Measurements from ENCODE around the gene CCDC149. TPM values are rescaled to one million over a fixed set of nuclear protein-coding genes. Genes with fewer than 3 reads are reported as not detected.
A peak's percentile ranks its signal among the peaks of the same experiment; 100 is the strongest.

CCDC149 gene
- total and polyA plus RNA-seq, 2 of the 4 experiments (the other 2 are of a cell fraction): 6.7 to 7.0 TPM

DNA sequence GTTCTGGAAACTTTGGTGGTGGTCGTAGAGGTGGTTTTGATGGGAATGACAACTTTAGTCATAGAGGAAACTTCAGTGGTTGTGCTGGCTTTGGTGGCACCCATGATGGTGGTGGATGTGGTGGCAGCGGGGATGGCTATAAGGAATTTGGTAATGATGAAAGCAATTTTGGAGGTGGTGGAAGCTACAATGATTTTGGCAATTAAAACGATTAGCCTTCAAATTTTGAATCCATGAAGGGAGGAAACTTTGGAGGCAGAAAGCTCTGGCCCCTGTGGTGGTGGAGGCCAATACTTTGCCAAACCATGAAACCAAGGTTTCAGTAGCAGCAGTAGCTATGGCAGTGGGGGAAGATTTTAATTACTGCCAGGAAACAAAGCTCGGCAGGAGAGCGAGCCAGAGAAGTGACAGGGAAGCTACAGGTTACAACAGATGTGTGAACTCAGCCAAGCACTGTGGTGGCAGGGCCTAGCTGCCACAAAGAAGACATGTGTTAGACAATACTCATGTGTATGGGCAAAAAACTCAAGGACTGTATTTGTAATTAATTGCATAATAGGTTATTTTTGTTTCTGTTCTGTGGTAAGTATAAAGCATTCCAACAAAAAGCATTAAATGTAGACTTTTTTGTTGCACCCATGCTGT is 140.7 kb downstream of the CCDC149 start:
- Histone ChIP-seq H2BK20ac (ENCODE audit: low read depth, low read length) (peak overlapping the region; percentile 79; the same call in 1 of the 2 replicates), H3K18ac (ENCODE audit: low read depth, low read length) (no peak overlapping the region), H2AK5ac (ENCODE audit: low read depth, low read length) (0 out of 2 replicates have a peak overlapping the region, but pooled peaks have one; percentile 30), H3K4me3 (ENCODE audit: insufficient read depth, low read depth, low read length) (no peak overlapping the region), H4K91ac (ENCODE audit: insufficient read depth, low read depth, low read length) (0 out of 2 replicates have a peak overlapping the region, but pooled peaks have one; percentile 51), H3K4me1 (ENCODE audit: control insufficient read depth, insufficient read depth, low read length) (peaks cover 8% of the 10 kb centered on the region), H3K9ac (ENCODE audit: low read depth, low read length) (no peak overlapping the region), H3K4me2 (ENCODE audit: low read depth, low read length) (no peak overlapping the region), H3K56ac (ENCODE audit: extremely low read depth, insufficient read depth, low read length) (no peak overlapping the region), H2AFZ (replicated peaks; ENCODE audit: low read length, poor library complexity) (no peak overlapping the region), H2BK5ac (ENCODE audit: low read depth, low read length, poor library complexity, severe bottlenecking) (no peak overlapping the region), H2AK9ac (replicated peaks; ENCODE audit: low read depth, low read length, poor library complexity) (no peak overlapping the region), H4K20me1 (ENCODE audit: insufficient read depth, low read length) (no peaks in the 10 kb centered on the region), H3K27me3 (ENCODE audit: control insufficient read depth, insufficient read depth, low read length) (no peaks in the 10 kb centered on the region), H3K9me3 (ENCODE audit: control insufficient read depth, insufficient read depth, low read length) (no peaks in the 10 kb centered on the region), H2BK15ac (ENCODE audit: low read depth, low read length) (peak overlapping the region; percentile 43; the same call in 1 of the 3 replicates), H2BK120ac (ENCODE audit: low read depth, low read length) (peak overlapping the region; percentile 36; the same call in 1 of the 2 replicates), H3K36me3 (ENCODE audit: control insufficient read depth, insufficient read depth, low read length) (no peaks in the 10 kb centered on the region), H3K9me1 (ENCODE audit: insufficient read depth, low read length) (peaks cover 11% of the 10 kb centered on the region), H3K23ac (ENCODE audit: low read depth, low read length) (no peak overlapping the region), H3K79me1 (ENCODE audit: low read depth in 1 of 2, low read length in 2 of 2) (no peaks in the 10 kb centered on the region), H3K14ac (replicated peaks; ENCODE audit: low read depth, low read length) (no peak overlapping the region), H3K4ac (ENCODE audit: low read depth, low read length) (peak overlapping the region; percentile 31), H3K27ac (ENCODE audit: insufficient read depth, low read length) (no peak overlapping the region), H4K8ac (ENCODE audit: low read depth in 2 of 2, low read length in 2 of 2) (no peak overlapping the region), H4K5ac (ENCODE audit: low read depth, low read length) (no peak overlapping the region)
- no TSS peak for BruUV-seq (replicated peaks)
- CTCF ChIA-PET: no interaction called here
- dilution Hi-C loops (cut with HindIII; ENCODE audit: low sequenced_read_pairs, unreplicated experiment) (no loop called here), intact Hi-C loops (cut with micrococcal nuclease) (no loop called here), in situ Hi-C loops (cut with MboI; ENCODE audit: low sequenced_read_pairs) (no loop called here)
- TF ChIP-seq MXI1 (IDR thresholded peaks at IDR 0.05; ENCODE audit: borderline replicate concordance, low read depth, low read length) (no peak), USF2 (IDR thresholded peaks at IDR 0.05; ENCODE audit: low read depth, low read length) (no peak), FOS (IDR thresholded peaks at IDR 0.05; ENCODE audit: low read depth, low read length) (no peak), MAFK (IDR thresholded peaks at IDR 0.05; ENCODE audit: low read depth, low read length) (no peak), MAZ (IDR thresholded peaks at IDR 0.05; ENCODE audit: borderline replicate concordance, low read depth, low read length) (no peak), RCOR1 (IDR thresholded peaks at IDR 0.05; ENCODE audit: insufficient replicate concordance, low read length) (no peak), RAD21 (IDR thresholded peaks at IDR 0.05; ENCODE audit: low read length) (no peak), CTCF (conservative IDR thresholded peaks at IDR 0.05; ENCODE audit: low read depth, low read length) (no peak)
- ATAC-seq (ENCODE audit: low read depth) (no peak), DNase-seq (no peak)
- 100% methylated on average over 3 of the region's 5 CpGs; no CpG with 5 or more reads in 1 of the 2 experiments for WGBS, 2 experiments (ENCODE audit: extremely low coverage in 2 of 2, insufficient read length in 1 of 2)
- POLR2A ChIA-PET (ENCODE audit: unreplicated experiment): no interaction called here

Measured in IMR-90 (cell line).